NT2/D1 (cell line): ENCODE data around the gene AMH.

Experiments used
- DNase-seq: peaks from one replicate; pipeline ENCODE4 v3.0.0-alpha.2; 2011; ENCODE audit warnings: low read depth, low spot score
- H3K27me3 ChIP-seq: 2 replicates; pipeline ENCODE4 v1.6.0; 2011; ENCODE audit warnings: mild to moderate bottlenecking; ENCODE audit not compliant: insufficient read length, insufficient read depth
- H3K36me3 ChIP-seq: 2 replicates; pipeline ENCODE4 v1.6.1; 2011; ENCODE audit warnings: mild to moderate bottlenecking, low read length, mixed read lengths; ENCODE audit not compliant: insufficient read depth, insufficient read length
- H3K4me1 ChIP-seq: 2 replicates; pipeline ENCODE4 v1.5.1; 2011; ENCODE audit not compliant: insufficient read depth, insufficient read length
- H3K4me3 ChIP-seq: 2 replicates; pipeline ENCODE4 v1.5.1; 2011; ENCODE audit warnings: low read depth; ENCODE audit not compliant: insufficient read length
- H3K9ac ChIP-seq: 2 replicates; pipeline ENCODE4 v1.6.0; 2011; ENCODE audit warnings: low read depth; ENCODE audit not compliant: insufficient read length
- H3K9me3 ChIP-seq: 2 replicates; pipeline ENCODE4 v1.5.1; 2011; ENCODE audit warnings: mild to moderate bottlenecking, low read length; ENCODE audit not compliant: insufficient read depth
- SUZ12 ChIP-seq: IDR thresholded peaks from 2 replicates; pipeline ENCODE4 v1.6.1; 2011; ENCODE audit not compliant: insufficient read length, insufficient read depth; ENCODE audit errors: extremely low read depth
- YY1 ChIP-seq: IDR thresholded peaks from 2 replicates; pipeline ENCODE4 v1.6.1; 2011; ENCODE audit not compliant: insufficient read length, insufficient read depth
- ZNF274 ChIP-seq: IDR thresholded peaks from 2 replicates; pipeline ENCODE4 v1.6.1; 2011; ENCODE audit warnings: mild to moderate bottlenecking, low read depth, low read length

The AMH gene

GRCh38 chr19:2282862-2283237 is 33.7 kb downstream of the AMH start:
- Histone ChIP-seq H3K9me3 (no peaks in the 10 kb centered on the region), H3K4me3 (no peak overlapping the region), H3K36me3 (no peaks in the 10 kb centered on the region), H3K27me3 (peaks cover 43% of the 10 kb centered on the region), H3K4me1 (peaks cover 1% of the 10 kb centered on the region), H3K9ac (no peak overlapping the region)
- no peak for DNase-seq
- TF ChIP-seq ZNF274 (no peak), SUZ12 (no peak), YY1 (no peak)

DNA sequence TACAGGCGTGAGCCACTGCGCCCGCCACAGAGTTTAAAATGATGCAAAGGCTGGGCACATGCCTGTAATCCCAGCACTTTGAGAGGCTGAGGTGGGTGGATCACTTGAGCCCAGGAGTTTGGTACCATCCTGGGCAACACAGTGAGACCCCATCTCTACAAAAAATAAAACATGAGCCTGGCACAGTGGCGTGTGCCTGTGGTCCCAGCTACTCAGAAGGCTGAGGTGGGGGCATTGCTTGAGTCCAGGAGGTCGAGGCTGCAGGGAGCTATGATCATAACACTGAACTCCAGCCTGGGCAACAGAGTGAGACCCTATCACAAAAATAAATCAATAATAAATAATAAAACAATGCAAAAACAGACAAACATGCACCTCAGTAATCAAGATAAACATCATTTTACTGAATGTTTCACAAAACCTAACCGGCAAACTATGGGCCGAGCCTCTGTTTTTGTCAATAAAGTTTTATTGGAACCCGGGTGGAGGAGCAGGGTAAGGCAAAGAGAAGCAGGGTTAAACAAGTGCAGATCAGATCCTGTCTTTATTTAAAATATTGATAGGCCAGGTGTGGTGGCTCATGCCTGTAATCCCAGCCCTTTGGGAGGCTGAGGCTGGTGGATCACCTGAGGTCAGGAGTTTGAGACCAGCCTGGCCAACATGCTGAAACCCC is 34.8 kb downstream of the AMH start:
- H3K27me3 ChIP-seq: peaks cover 54% of the 10 kb centered on the region
- TF ChIP-seq YY1: no peak
- no peak for TF ChIP-seq ZNF274
- TF ChIP-seq SUZ12: no peak
- H3K36me3 ChIP-seq: no peaks in the 10 kb centered on the region
- peaks cover 3% of the 10 kb centered on the region for H3K4me1 ChIP-seq
- no peak overlapping the region for H3K9ac ChIP-seq
- no peak for DNase-seq
- H3K4me3 ChIP-seq: no peak overlapping the region
- no peaks in the 10 kb centered on the region for H3K9me3 ChIP-seq

- no peak overlapping the region for H3K9ac ChIP-seq
- TF ChIP-seq ZNF274 (no peak), YY1 (no peak), SUZ12 (no peak)
- DNase-seq: no peak
- no peak overlapping the region for H3K4me3 ChIP-seq
- peaks cover 79% of the 10 kb centered on the region for H3K27me3 ChIP-seq
- no peaks in the 10 kb centered on the region for H3K36me3 ChIP-seq
- H3K4me1 ChIP-seq: peaks cover 20% of the 10 kb centered on the region
- no peaks in the 10 kb centered on the region for H3K9me3 ChIP-seq
Measured at GRCh38 chr19:2286402-2287140, 37.4 kb downstream of the AMH start.

DNA sequence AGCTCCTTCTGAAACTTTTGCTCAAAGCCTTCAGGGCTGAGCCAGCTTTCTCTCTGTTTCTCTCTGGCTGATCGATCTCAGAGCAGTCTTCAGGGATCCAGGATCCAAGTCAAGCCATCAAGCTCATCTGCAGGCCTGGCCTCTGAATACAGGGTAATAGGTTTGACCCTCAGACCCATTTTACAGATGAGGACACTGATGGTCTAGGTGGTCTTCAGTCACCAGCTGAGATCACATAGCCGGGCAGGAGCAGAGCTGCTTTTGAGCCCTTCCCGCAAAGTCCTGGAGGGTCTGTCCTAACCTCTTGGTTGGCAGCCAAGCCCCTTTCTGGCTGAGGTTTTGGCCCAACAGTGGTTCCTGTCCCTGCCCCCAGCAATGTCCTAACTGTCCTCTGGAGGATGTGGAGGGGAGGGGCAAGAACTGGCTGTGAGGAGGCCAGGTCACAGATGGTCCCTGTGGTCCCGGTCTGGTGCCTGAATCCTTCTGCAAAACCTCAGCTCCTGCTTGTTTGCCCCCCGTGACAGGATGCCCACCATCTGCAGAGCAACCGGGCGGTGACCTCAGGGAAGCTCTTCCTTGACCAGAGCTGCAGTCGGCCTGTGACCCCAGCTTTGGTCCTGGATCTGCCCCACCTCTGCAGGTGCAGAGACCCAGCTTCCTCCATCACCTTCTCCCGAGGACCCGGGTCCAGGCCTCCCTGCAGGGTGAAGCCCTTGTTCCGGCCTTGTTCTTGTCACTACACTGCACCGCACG is 38.6 kb downstream of the AMH start:
- Histone ChIP-seq H3K4me1 (peaks cover 20% of the 10 kb centered on the region), H3K36me3 (no peaks in the 10 kb centered on the region), H3K27me3 (peaks cover 78% of the 10 kb centered on the region), H3K9me3 (no peaks in the 10 kb centered on the region), H3K4me3 (no peak overlapping the region), H3K9ac (no peak overlapping the region)
- no peak for TF ChIP-seq SUZ12
- no peak for TF ChIP-seq ZNF274
- TF ChIP-seq YY1: no peak
- DNase-seq: no peak

DNA sequence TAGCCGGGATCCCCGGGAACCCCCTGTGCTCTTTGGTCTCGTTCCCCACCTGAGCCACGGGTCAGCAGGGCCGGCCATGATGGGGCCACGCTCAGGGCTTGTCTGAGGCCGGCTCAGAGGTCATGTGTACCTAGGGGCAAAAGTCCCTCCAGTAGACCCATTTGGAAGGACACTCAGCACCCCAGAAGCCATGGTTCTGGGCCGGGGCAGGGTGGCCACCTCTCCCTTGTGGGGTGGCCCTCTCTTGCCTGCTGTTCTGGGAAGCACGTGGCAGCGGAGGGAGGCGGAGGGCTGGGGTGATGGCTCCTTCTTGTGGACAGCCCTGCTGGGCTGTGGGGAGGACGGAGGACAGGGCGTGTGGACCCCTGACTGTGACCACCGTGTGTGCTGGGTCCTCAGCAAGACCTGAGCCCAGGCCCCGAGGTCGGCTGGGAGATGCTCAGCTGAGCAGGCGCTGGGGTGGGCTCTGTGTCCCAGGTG is 39.3 kb downstream of the AMH start:
- no peak for TF ChIP-seq ZNF274
- H3K27me3 ChIP-seq: peaks cover 76% of the 10 kb centered on the region
- no peaks in the 10 kb centered on the region for H3K36me3 ChIP-seq
- DNase-seq: no peak
- no peaks in the 10 kb centered on the region for H3K9me3 ChIP-seq
- H3K4me1 ChIP-seq: peaks cover 20% of the 10 kb centered on the region
- H3K4me3 ChIP-seq: no peak overlapping the region
- H3K9ac ChIP-seq: no peak overlapping the region

GRCh38 chr19:2288818-2289713 is 39.9 kb downstream of the AMH start:
- Histone ChIP-seq H3K9me3 (no peaks in the 10 kb centered on the region), H3K9ac (no peak overlapping the region), H3K4me3 (no peak overlapping the region), H3K4me1 (peaks cover 20% of the 10 kb centered on the region), H3K36me3 (no peaks in the 10 kb centered on the region), H3K27me3 (peaks cover 83% of the 10 kb centered on the region)
- no peak for TF ChIP-seq SUZ12
- no peak for TF ChIP-seq ZNF274
- no peak for TF ChIP-seq YY1
- DNase-seq: no peak
